Measurements from ENCODE around the gene DISP1.

DNA sequence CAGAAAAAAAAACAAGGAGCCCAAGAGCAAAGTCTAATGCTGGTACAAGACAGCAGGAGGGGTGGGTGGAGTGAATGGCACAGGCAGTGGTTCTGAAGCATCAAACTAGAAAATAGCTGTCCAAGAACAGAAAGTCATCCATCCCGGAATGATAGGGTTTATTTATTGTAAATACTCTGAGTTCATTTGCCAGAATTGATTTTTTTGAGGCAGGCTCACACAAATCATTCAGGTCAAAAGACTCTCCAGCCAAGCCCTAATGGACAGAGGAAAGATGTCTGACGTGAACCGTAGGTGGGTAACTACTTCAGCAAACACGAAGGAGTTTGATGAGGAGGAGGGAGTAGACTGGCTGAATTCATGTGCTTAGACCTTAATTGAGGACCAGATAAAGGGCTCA lies 13.8 kb upstream of the DISP1 start:
- TF ChIP-seq TCF7 (IDR thresholded peaks at IDR 0.05; ENCODE audit: borderline replicate concordance) (no peak), SRF (IDR thresholded peaks at IDR 0.05; ENCODE audit: low read depth in 2 of 2, low read length in 2 of 2) (no peak), EGR1 (IDR thresholded peaks at IDR 0.05; ENCODE audit: borderline replicate concordance in 1 of 2, low read depth in 2 of 2, low read length in 2 of 2) (no peak), SUPT20H (IDR thresholded peaks at IDR 0.05; ENCODE audit: borderline replicate concordance, control insufficient read depth, low read depth, low read length) (no peak), HDAC2 (IDR thresholded peaks at IDR 0.05) (no peak), CREB1 (IDR thresholded peaks at IDR 0.05; ENCODE audit: low read depth) (no peak)
- TF ChIP-seq, protein P1, sequence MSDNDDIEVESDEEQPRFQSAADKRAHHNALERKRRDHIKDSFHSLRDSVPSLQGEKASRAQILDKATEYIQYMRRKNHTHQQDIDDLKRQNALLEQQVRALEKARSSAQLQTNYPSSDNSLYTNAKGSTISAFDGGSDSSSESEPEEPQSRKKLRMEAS (IDR thresholded peaks at IDR 0.05; ENCODE audit: low read depth, low read length): no peak
- TF ChIP-seq, protein P2, sequence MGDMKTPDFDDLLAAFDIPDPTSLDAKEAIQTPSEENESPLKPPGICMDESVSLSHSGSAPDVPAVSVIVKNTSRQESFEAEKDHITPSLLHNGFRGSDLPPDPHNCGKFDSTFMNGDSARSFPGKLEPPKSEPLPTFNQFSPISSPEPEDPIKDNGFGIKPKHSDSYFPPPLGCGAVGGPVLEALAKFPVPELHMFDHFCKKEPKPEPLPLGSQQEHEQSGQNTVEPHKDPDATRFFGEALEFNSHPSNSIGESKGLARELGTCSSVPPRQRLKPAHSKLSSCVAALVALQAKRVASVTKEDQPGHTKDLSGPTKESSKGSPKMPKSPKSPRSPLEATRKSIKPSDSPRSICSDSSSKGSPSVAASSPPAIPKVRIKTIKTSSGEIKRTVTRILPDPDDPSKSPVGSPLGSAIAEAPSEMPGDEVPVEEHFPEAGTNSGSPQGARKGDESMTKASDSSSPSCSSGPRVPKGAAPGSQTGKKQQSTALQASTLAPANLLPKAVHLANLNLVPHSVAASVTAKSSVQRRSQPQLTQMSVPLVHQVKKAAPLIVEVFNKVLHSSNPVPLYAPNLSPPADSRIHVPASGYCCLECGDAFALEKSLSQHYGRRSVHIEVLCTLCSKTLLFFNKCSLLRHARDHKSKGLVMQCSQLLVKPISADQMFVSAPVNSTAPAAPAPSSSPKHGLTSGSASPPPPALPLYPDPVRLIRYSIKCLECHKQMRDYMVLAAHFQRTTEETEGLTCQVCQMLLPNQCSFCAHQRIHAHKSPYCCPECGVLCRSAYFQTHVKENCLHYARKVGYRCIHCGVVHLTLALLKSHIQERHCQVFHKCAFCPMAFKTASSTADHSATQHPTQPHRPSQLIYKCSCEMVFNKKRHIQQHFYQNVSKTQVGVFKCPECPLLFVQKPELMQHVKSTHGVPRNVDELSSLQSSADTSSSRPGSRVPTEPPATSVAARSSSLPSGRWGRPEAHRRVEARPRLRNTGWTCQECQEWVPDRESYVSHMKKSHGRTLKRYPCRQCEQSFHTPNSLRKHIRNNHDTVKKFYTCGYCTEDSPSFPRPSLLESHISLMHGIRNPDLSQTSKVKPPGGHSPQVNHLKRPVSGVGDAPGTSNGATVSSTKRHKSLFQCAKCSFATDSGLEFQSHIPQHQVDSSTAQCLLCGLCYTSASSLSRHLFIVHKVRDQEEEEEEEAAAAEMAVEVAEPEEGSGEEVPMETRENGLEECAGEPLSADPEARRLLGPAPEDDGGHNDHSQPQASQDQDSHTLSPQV (IDR thresholded peaks at IDR 0.05): no peak
- TF ChIP-seq, protein P3, sequence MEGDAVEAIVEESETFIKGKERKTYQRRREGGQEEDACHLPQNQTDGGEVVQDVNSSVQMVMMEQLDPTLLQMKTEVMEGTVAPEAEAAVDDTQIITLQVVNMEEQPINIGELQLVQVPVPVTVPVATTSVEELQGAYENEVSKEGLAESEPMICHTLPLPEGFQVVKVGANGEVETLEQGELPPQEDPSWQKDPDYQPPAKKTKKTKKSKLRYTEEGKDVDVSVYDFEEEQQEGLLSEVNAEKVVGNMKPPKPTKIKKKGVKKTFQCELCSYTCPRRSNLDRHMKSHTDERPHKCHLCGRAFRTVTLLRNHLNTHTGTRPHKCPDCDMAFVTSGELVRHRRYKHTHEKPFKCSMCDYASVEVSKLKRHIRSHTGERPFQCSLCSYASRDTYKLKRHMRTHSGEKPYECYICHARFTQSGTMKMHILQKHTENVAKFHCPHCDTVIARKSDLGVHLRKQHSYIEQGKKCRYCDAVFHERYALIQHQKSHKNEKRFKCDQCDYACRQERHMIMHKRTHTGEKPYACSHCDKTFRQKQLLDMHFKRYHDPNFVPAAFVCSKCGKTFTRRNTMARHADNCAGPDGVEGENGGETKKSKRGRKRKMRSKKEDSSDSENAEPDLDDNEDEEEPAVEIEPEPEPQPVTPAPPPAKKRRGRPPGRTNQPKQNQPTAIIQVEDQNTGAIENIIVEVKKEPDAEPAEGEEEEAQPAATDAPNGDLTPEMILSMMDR (IDR thresholded peaks at IDR 0.05 in 2 of 3, conservative IDR thresholded peaks at IDR 0.05 in 1 of 3; ENCODE audit: control insufficient read depth in 2 of 3, extremely low read depth in 1 of 3, insufficient read depth in 1 of 3, low read depth in 3 of 3, low read length in 3 of 3): no peak
- TF ChIP-seq, protein P4, sequence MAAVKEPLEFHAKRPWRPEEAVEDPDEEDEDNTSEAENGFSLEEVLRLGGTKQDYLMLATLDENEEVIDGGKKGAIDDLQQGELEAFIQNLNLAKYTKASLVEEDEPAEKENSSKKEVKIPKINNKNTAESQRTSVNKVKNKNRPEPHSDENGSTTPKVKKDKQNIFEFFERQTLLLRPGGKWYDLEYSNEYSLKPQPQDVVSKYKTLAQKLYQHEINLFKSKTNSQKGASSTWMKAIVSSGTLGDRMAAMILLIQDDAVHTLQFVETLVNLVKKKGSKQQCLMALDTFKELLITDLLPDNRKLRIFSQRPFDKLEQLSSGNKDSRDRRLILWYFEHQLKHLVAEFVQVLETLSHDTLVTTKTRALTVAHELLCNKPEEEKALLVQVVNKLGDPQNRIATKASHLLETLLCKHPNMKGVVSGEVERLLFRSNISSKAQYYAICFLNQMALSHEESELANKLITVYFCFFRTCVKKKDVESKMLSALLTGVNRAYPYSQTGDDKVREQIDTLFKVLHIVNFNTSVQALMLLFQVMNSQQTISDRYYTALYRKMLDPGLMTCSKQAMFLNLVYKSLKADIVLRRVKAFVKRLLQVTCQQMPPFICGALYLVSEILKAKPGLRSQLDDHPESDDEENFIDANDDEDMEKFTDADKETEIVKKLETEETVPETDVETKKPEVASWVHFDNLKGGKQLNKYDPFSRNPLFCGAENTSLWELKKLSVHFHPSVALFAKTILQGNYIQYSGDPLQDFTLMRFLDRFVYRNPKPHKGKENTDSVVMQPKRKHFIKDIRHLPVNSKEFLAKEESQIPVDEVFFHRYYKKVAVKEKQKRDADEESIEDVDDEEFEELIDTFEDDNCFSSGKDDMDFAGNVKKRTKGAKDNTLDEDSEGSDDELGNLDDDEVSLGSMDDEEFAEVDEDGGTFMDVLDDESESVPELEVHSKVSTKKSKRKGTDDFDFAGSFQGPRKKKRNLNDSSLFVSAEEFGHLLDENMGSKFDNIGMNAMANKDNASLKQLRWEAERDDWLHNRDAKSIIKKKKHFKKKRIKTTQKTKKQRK (IDR thresholded peaks at IDR 0.05; ENCODE audit: low read depth, low read length): no peak

Data from GM12878 (cell line).